Vagina (tissue), 2 donors: ENCODE results near the gene SMIM11.

Experiments
- POLR2A ChIP-seq, 2 donors: fragments of 450-650 bp; IDR thresholded peaks; one replicate each; pipeline ENCODE4 v1.6.1; 2017; ENCODE audit warnings: antibody characterized with exemption in 2 of 2, mild to moderate bottlenecking in 2 of 2, moderate library complexity in 2 of 2
- POLR2AphosphoS5 ChIP-seq, 2 donors: sonication (generic); formaldehyde crosslinking; IDR thresholded peaks; one replicate each; pipeline ENCODE4 v1.9.0; 2017; ENCODE audit warnings: antibody characterized with exemption in 2 of 2, mild to moderate bottlenecking in 2 of 2, low read depth in 1 of 2; ENCODE audit not compliant: insufficient read depth in 1 of 2
- TF ChIP-seq, protein P1 (sequence below), 3 experiments: fragments of 450-650 bp in 2 of 3; fragments of 200-600 bp in 1 of 3; sonication (generic) in 1 of 3; IDR thresholded peaks; one replicate each; pipeline ENCODE4 v1.5.1; 2017 to 2019; ENCODE audit warnings: antibody characterized with exemption in 3 of 3, mild to moderate bottlenecking in 2 of 3, moderate library complexity in 2 of 3

DNA sequence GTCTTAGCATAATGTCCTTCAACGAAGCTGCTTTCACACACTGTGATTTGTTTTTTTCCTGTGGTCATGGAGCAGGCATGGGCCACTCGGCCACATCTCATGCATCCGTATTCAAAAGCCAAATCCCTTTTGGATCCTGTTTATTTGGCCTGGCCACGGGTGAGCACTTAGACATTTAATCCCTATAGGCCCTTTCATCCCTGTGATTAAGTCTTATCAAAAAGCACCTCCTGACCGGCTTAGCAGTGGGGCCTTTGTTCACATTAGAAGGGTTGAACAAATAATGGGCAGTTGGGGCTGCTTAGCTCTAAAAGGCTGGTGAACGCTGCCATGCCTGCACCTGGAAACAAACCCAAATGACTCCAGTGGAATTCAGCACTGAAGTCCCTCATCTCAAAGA is 9.5 kb upstream of the SMIM11 start:
- TF ChIP-seq, protein P1, sequence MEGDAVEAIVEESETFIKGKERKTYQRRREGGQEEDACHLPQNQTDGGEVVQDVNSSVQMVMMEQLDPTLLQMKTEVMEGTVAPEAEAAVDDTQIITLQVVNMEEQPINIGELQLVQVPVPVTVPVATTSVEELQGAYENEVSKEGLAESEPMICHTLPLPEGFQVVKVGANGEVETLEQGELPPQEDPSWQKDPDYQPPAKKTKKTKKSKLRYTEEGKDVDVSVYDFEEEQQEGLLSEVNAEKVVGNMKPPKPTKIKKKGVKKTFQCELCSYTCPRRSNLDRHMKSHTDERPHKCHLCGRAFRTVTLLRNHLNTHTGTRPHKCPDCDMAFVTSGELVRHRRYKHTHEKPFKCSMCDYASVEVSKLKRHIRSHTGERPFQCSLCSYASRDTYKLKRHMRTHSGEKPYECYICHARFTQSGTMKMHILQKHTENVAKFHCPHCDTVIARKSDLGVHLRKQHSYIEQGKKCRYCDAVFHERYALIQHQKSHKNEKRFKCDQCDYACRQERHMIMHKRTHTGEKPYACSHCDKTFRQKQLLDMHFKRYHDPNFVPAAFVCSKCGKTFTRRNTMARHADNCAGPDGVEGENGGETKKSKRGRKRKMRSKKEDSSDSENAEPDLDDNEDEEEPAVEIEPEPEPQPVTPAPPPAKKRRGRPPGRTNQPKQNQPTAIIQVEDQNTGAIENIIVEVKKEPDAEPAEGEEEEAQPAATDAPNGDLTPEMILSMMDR (IDR thresholded peaks at IDR 0.05) = no peak
- TF ChIP-seq POLR2AphosphoS5 (IDR thresholded peaks at IDR 0.05; ENCODE audit: insufficient read depth in 1 of 2, low read depth in 1 of 2) (no peak), POLR2A (IDR thresholded peaks at IDR 0.05) (no peak)
